Thyroid gland (tissue), 4 donors: ENCODE data around the gene SLC9C1. TPM values are rescaled to one million over a fixed set of nuclear protein-coding genes. Genes with fewer than 3 reads are reported as not detected.

Experiments
- DNase-seq, 2 donors: peaks; one replicate each; pipeline ENCODE4 v3.0.0-alpha.2; 2019
- H3K27ac ChIP-seq, 3 donors: fragments of 200-600 bp; sonication (generic); 1 replicate in 2 of 3; 2 replicates in 1 of 3; pipeline ENCODE4 v1.5.1; 2016 to 2019; ENCODE audit warnings: mild to moderate bottlenecking in 1 of 3, moderate library complexity in 1 of 3
- H3K27me3 ChIP-seq: fragments of 200-600 bp; sonication (generic); one replicate; pipeline ENCODE4 v1.5.1; 2019
- H3K36me3 ChIP-seq, 2 donors: fragments of 200-600 bp; sonication (generic); one replicate each; pipeline ENCODE4 v1.5.1; 2016 to 2019
- H3K4me1 ChIP-seq, 2 donors: fragments of 200-600 bp; sonication (generic); one replicate each; pipeline ENCODE4 v1.5.1; 2017 to 2019
- H3K4me3 ChIP-seq, 3 donors: fragments of 200-600 bp; sonication (generic); replicated peaks in 1 of 3; 1 replicate in 2 of 3; 2 replicates in 1 of 3; pipeline ENCODE4 v1.5.1; 2016; ENCODE audit warnings: mild to moderate bottlenecking in 1 of 3
- H3K9me3 ChIP-seq: fragments of 200-600 bp; sonication (generic); one replicate; pipeline ENCODE4 v1.5.1; 2017
- POLR2A ChIP-seq, 2 donors: fragments of 450-650 bp; IDR thresholded peaks; one replicate each; pipeline ENCODE4 v1.6.1; 2017; ENCODE audit warnings: antibody characterized with exemption in 2 of 2, mild to moderate bottlenecking in 2 of 2, moderate library complexity in 1 of 2
- WGBS, 2 donors: methylation state at CpG; one replicate each; pipeline ENCODE4 v1.1.5; 2017; 5-methylcytosine and 5-hydroxymethylcytosine counted together
- intact Hi-C: fragments of 100-400 bp; cut with DNase I; formaldehyde crosslinking; loops from one replicate; pipeline ENCODE4 v1.15.1; 2023
- total RNA-seq, 4 donors: library from RNA; depleted of rRNA; stranded (reverse); fragments of >200 nt; gene quantifications; one replicate each; pipeline ENCODE4 v1.2.3, GENCODE V29; 2016
- TF ChIP-seq, protein P1 (sequence below), 6 experiments: fragments of 200-600 bp in 3 of 6; fragments of 450-650 bp in 3 of 6; sonication (generic) in 3 of 6; IDR thresholded peaks; one replicate each; pipeline ENCODE4 v1.5.1; 2016 to 2019; ENCODE audit warnings: antibody characterized with exemption in 6 of 6, mild to moderate bottlenecking in 2 of 6, inconsistent platforms in 1 of 6, moderate library complexity in 1 of 6

SLC9C1 gene
- total RNA-seq, 4 donors from 2014 or later: 0.11 TPM; not detected in 3

DNA sequence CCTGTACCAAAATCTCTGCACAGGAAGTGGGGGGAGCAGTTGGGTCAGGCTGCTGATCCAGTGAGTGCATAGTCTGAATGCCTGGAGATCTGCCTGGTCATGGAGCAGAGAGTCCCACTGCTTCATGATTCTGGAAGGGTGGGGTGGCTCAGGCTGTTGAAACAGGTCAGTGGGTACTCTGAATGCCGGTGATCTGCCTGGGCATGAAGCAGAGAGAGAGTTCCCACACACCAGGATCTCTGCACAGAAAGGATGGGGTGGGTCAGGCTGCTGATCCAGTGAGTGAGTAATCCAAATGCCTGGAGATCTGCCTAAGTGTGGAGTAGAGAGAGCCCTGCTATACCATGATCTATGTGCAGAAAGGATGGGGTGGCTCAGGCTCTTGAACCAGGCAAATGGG, 144.9 kb downstream of the SLC9C1 start:
- 57 to 82% methylated on average over 1 of the region's 1 CpG for WGBS, 2 donors
- intact Hi-C loops: no loop called here
- Histone ChIP-seq H3K27ac (no peak overlapping the region), H3K4me3 (no peak overlapping the region), H3K9me3 (no peaks in the 10 kb centered on the region), H3K36me3 (no peaks in the 10 kb centered on the region), H3K27me3 (no peaks in the 10 kb centered on the region), H3K4me1 (no peaks in the 10 kb centered on the region)
- peak in 1 of 2 donors; percentile 17 for DNase-seq
- TF ChIP-seq POLR2A (IDR thresholded peaks at IDR 0.05): no peak
- TF ChIP-seq, protein P1, sequence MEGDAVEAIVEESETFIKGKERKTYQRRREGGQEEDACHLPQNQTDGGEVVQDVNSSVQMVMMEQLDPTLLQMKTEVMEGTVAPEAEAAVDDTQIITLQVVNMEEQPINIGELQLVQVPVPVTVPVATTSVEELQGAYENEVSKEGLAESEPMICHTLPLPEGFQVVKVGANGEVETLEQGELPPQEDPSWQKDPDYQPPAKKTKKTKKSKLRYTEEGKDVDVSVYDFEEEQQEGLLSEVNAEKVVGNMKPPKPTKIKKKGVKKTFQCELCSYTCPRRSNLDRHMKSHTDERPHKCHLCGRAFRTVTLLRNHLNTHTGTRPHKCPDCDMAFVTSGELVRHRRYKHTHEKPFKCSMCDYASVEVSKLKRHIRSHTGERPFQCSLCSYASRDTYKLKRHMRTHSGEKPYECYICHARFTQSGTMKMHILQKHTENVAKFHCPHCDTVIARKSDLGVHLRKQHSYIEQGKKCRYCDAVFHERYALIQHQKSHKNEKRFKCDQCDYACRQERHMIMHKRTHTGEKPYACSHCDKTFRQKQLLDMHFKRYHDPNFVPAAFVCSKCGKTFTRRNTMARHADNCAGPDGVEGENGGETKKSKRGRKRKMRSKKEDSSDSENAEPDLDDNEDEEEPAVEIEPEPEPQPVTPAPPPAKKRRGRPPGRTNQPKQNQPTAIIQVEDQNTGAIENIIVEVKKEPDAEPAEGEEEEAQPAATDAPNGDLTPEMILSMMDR (IDR thresholded peaks at IDR 0.05): no peak

DNA sequence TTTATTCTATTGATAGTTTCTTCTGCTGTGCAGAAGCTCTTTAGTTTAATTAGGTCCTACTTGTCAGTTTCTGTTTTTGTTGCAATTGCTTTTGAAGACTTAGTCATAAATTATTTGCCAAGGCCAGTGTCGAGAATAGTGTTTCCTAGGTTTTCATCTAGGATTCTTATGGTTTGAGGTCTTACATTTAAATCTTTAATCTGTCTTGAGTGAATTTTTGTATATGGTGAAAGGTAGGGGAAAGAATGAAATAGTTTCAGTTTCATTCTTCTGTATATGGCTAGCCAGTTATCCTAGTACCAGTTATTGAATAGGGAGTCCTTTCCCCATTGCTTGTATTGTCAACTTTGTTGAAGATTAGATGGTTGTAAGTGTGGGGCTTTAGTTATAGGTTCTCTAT, 150.3 kb downstream of the SLC9C1 start:
- Histone ChIP-seq H3K4me3 (no peak overlapping the region), H3K27ac (no peak overlapping the region), H3K27me3 (no peaks in the 10 kb centered on the region), H3K9me3 (no peaks in the 10 kb centered on the region), H3K36me3 (no peaks in the 10 kb centered on the region), H3K4me1 (no peaks in the 10 kb centered on the region)
- intact Hi-C loops: no loop called here
- 84 to 89% methylated on average over 1 of the region's 1 CpG for WGBS, 2 donors
- no peak for DNase-seq
- no peak for TF ChIP-seq POLR2A (IDR thresholded peaks at IDR 0.05)
- TF ChIP-seq, protein P1 (IDR thresholded peaks at IDR 0.05): no peak

DNA sequence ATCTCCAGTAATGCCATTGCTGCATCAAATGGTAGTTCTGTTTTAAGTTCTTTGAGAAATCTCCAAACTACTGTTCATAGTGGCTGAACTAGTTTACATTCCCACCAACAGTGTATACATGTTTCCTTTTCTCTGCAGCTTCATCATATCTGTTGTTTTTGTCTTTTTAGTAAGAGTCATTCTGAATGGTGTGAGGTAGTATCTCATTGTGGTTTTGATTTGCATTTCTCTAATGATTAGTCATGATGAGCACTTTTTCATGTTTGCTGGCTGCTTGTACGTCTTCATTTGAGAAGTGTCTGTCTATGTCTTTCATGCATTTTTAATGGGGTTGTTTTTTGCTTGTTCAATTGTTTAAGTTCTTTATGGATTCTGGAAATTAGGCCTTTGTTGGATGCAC, 150.8 kb downstream of the SLC9C1 start:
- no peak for DNase-seq
- H3K9me3 ChIP-seq: no peaks in the 10 kb centered on the region
- H3K36me3 ChIP-seq: no peaks in the 10 kb centered on the region
- TF ChIP-seq, protein P1 (IDR thresholded peaks at IDR 0.05): no peak
- TF ChIP-seq POLR2A (IDR thresholded peaks at IDR 0.05): no peak
- H3K4me3 ChIP-seq: no peak overlapping the region
- no peaks in the 10 kb centered on the region for H3K4me1 ChIP-seq
- intact Hi-C loops: no loop called here
- no peak overlapping the region for H3K27ac ChIP-seq
- 91 to 93% methylated on average over 1 of the region's 1 CpG for WGBS, 2 donors
- no peaks in the 10 kb centered on the region for H3K27me3 ChIP-seq

DNA sequence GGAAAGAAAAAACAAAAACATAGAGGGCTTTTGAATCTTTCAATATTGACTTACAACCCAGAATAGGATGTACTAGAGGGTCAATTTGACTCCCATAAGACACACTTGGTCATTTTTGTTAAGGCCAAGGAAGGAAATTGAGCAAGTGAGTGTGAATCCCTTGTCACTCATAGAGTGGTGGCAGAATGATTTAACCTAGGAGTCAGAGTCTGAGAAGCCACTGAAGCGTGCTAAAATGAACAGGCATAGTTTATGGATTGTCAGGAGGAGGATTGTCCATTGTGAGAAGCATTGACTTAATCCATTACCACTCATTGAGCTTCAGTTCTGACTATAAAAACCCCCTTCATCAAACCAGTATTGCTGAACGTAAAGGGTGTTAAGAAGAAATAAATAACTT, 152.7 kb downstream of the SLC9C1 start:
- TF ChIP-seq POLR2A (IDR thresholded peaks at IDR 0.05): no peak
- TF ChIP-seq, protein P1 (IDR thresholded peaks at IDR 0.05): no peak
- no peaks in the 10 kb centered on the region for H3K36me3 ChIP-seq
- no peaks in the 10 kb centered on the region for H3K9me3 ChIP-seq
- H3K4me3 ChIP-seq: no peak overlapping the region
- no peaks in the 10 kb centered on the region for H3K27me3 ChIP-seq
- H3K4me1 ChIP-seq: no peaks in the 10 kb centered on the region
- 77 to 90% methylated on average over 2 of the region's 2 CpGs for WGBS, 2 donors
- intact Hi-C loops: no loop called here
- DNase-seq: no peak
- H3K27ac ChIP-seq: no peak overlapping the region

DNA sequence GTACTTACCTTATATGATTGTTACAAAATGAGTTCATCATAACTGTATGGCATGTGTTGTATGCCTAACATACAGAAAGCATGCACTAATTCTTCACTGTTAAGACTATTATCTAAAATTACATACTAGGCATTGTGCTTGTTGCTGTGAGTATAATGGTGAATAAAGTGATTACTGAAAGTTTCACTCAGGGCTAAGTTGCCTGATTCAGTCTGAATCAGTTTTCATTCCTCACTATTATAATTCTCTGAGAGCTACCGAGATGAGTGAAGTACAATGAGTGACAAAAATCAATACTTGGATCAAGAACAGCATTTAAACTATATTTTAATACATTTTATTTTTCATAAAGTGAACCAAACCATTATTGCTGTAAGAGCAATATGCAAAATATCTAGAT, 153.4 kb downstream of the SLC9C1 start:
- WGBS, 2 donors: 87 to 94% methylated on average over 1 of the region's 1 CpG
- TF ChIP-seq, protein P1 (IDR thresholded peaks at IDR 0.05): no peak
- no peak for TF ChIP-seq POLR2A (IDR thresholded peaks at IDR 0.05)
- H3K27me3 ChIP-seq: no peaks in the 10 kb centered on the region

More for the DNA sequence above, 153.4 kb downstream of the SLC9C1 start:
- H3K9me3 ChIP-seq: no peaks in the 10 kb centered on the region
- H3K4me1 ChIP-seq: no peaks in the 10 kb centered on the region
- no peak overlapping the region for H3K27ac ChIP-seq
- intact Hi-C loops: no loop called here
- DNase-seq: no peak
- H3K36me3 ChIP-seq: no peaks in the 10 kb centered on the region
- no peak overlapping the region for H3K4me3 ChIP-seq
